WTC11 (cell line): Measurements from ENCODE around the gene B3GAT1. TPM values are rescaled to one million over a fixed set of nuclear protein-coding genes. Genes with fewer than 3 reads are reported as not detected.

Experiments used
- ATAC-seq: fragments of 200-7000 bp; cut with Tn5 transposase; 2 replicates; pipeline ENCODE4 v1.10.0; 2021; ENCODE audit warnings: mild to moderate bottlenecking, moderate library complexity
- CTCF ChIA-PET: fragments of 300-600 bp; sonication (Branson Sonifier 250); formaldehyde crosslinking; loops from one replicate; lab custom pipeline; 2021; ENCODE audit warnings: antibody characterized with exemption; lab: Charles Lee
- POLR2A ChIA-PET: fragments of 350-600 bp; sonication (Branson Sonifier 250); formaldehyde crosslinking; loops from one replicate; lab custom pipeline; 2021; ENCODE audit warnings: antibody characterized with exemption; lab: Charles Lee
- DNase-seq: peaks from one replicate; pipeline ENCODE4 v3.0.0; 2021; ENCODE audit warnings: low spot score
- H3K27ac Mint-ChIP-seq: 2 replicates; pipeline ENCODE4 v1.8.0; 2021; ENCODE audit warnings: mixed read lengths
- H3K27me3 Mint-ChIP-seq: 2 replicates; pipeline ENCODE4 v1.8.0; 2021; ENCODE audit warnings: low read depth, mild to moderate bottlenecking, moderate library complexity, mixed read lengths
- H3K36me3 Mint-ChIP-seq: 2 replicates; pipeline ENCODE4 v1.8.0; 2021; ENCODE audit warnings: mixed read lengths
- H3K4me1 Mint-ChIP-seq: 2 replicates; pipeline ENCODE4 v1.8.0; 2022; ENCODE audit warnings: mixed read lengths
- H3K4me3 Mint-ChIP-seq: 2 replicates; pipeline ENCODE4 v1.8.0; 2021; ENCODE audit warnings: mild to moderate bottlenecking, moderate library complexity, mixed read lengths
- H3K9me3 Mint-ChIP-seq: 2 replicates; pipeline ENCODE4 v1.8.0; 2021; ENCODE audit warnings: mixed read lengths
- CBFB ChIP-seq: sonication (generic); formaldehyde crosslinking; IDR thresholded peaks from 2 replicates; pipeline ENCODE4 v1.8.1; 2022; ENCODE audit warnings: mild to moderate bottlenecking, low read depth, missing genetic modification reagents
- E2F1 ChIP-seq: sonication (generic); formaldehyde crosslinking; IDR thresholded peaks from 2 replicates; pipeline ENCODE4 v1.8.0; 2022; ENCODE audit warnings: mild to moderate bottlenecking, missing genetic modification reagents
- ELF4 ChIP-seq: sonication (generic); formaldehyde crosslinking; IDR thresholded peaks from 2 replicates; pipeline ENCODE4 v1.8.1; 2022; ENCODE audit warnings: low read depth, mild to moderate bottlenecking, moderate library complexity, missing genetic modification reagents
- ERG ChIP-seq: fragments of 250-450 bp; sonication (Bioruptor Pico); IDR thresholded peaks from 2 replicates; pipeline ENCODE4 v1.8.0; 2021; ENCODE audit warnings: mild to moderate bottlenecking
- FOXP1 ChIP-seq: sonication (generic); formaldehyde crosslinking; IDR thresholded peaks from 2 replicates; pipeline ENCODE4 v1.8.0; 2022; ENCODE audit warnings: missing genetic modification reagents, mild to moderate bottlenecking, moderate library complexity, borderline replicate concordance
- FOXP4 ChIP-seq: sonication (generic); formaldehyde crosslinking; IDR thresholded peaks from 2 replicates; pipeline ENCODE4 v1.8.0; 2022; ENCODE audit warnings: mild to moderate bottlenecking, missing genetic modification reagents
- HMGXB4 ChIP-seq: sonication (generic); formaldehyde crosslinking; IDR thresholded peaks from 2 replicates; pipeline ENCODE4 v1.8.1; 2023; ENCODE audit warnings: mild to moderate bottlenecking, moderate library complexity, missing genetic modification reagents
- IRF1 ChIP-seq: sonication (generic); formaldehyde crosslinking; IDR thresholded peaks from 2 replicates; pipeline ENCODE4 v1.8.0; 2023; ENCODE audit warnings: missing genetic modification reagents
- TEAD4 ChIP-seq: sonication (generic); formaldehyde crosslinking; IDR thresholded peaks from 2 replicates; pipeline ENCODE4 v1.8.0; 2022; ENCODE audit warnings: mild to moderate bottlenecking, missing genetic modification reagents
- ZNF121 ChIP-seq: sonication (generic); formaldehyde crosslinking; IDR thresholded peaks from 2 replicates; pipeline ENCODE4 v1.8.0; 2023; ENCODE audit warnings: missing genetic modification reagents
- ZNF138 ChIP-seq: sonication (generic); formaldehyde crosslinking; conservative IDR thresholded peaks from 2 replicates; pipeline ENCODE4 v1.8.1; 2022; ENCODE audit warnings: mild to moderate bottlenecking, moderate library complexity, missing genetic modification reagents
- ZNF232 ChIP-seq: sonication (generic); formaldehyde crosslinking; IDR thresholded peaks from 2 replicates; pipeline ENCODE4 v1.8.0; 2022; ENCODE audit warnings: mild to moderate bottlenecking, missing genetic modification reagents
- ZNF416 ChIP-seq: fragments of 250-450 bp; sonication (Bioruptor Pico); IDR thresholded peaks from 2 replicates; pipeline ENCODE4 v1.9.0; 2021; ENCODE audit warnings: mild to moderate bottlenecking, inconsistent platforms
- ZNF423 ChIP-seq: fragments of 250-450 bp; sonication (Bioruptor Pico); IDR thresholded peaks from 2 replicates; pipeline ENCODE4 v2.1.2; 2022; ENCODE audit warnings: mild to moderate bottlenecking, moderate library complexity
- ZNF532 ChIP-seq: fragments of 250-450 bp; sonication (Bioruptor Pico); IDR thresholded peaks from 2 replicates; pipeline ENCODE4 v1.9.0; 2021; ENCODE audit warnings: mild to moderate bottlenecking, borderline replicate concordance
- total RNA-seq: library from RNA; stranded (reverse); gene quantifications from 3 replicates; pipeline ENCODE4 v1.2.3, GENCODE V29; 2021

The B3GAT1 gene
- total RNA-seq, 1 experiment from 2014 or later, result 30.0 TPM

GRCh38 chr11:134437821-134438220, 25.8 kb upstream of the B3GAT1 start (continued):
- TF ChIP-seq ERG (no peak), ZNF416 (no peak), FOXP4 (CRISPR knock-in tag) (no peak), HMGXB4 (CRISPR knock-in tag) (no peak), FOXP1 (no peak), E2F1 (CRISPR knock-in tag) (no peak)

GRCh38 chr11:134436781-134437180, 24.7 kb upstream of the B3GAT1 start:
- CTCF ChIA-PET, result interaction anchor here (0.7 to 1.0 kb wide), 2 partner anchors 9 to 23 kb away, joined by 3 to 4 read pairs; no protein-coding TSS in a partner anchor
- H3K36me3 Mint-ChIP-seq, result peaks cover 3% of the 10 kb centered on the region; the same call in 1 of the 2 replicates
- peaks cover 6% of the 10 kb centered on the region for H3K9me3 Mint-ChIP-seq
- no peak for DNase-seq
- H3K27ac Mint-ChIP-seq, result no peak overlapping the region
- ATAC-seq, result no peak
- H3K27me3 Mint-ChIP-seq, result no peaks in the 10 kb centered on the region; the same call in 1 of the 2 replicates
- H3K4me1 Mint-ChIP-seq, result peaks cover 9% of the 10 kb centered on the region
- POLR2A ChIA-PET, result interaction anchor here (0.6 kb wide), 1 partner anchor 148 kb away, joined by 3 read pairs; no protein-coding TSS in a partner anchor
- TF ChIP-seq ZNF232 (CRISPR knock-in tag), result no peak
- no peak for TF ChIP-seq ELF4 (CRISPR knock-in tag)
- TF ChIP-seq ZNF121, result peak; percentile 41; the same call in 1 of the 2 replicates
- H3K4me3 Mint-ChIP-seq, result no peak overlapping the region

GRCh38 chr11:134433806-134434205, 21.8 kb upstream of the B3GAT1 start:
- ChIA-PET CTCF (no interaction called here), POLR2A (no interaction called here)
- H3K36me3 Mint-ChIP-seq, result peaks cover 4% of the 10 kb centered on the region; the same call in 1 of the 2 replicates
- H3K27me3 Mint-ChIP-seq, result no peaks in the 10 kb centered on the region; the same call in 1 of the 2 replicates
- no peak overlapping the region for H3K4me3 Mint-ChIP-seq
- DNase-seq (no peak), ATAC-seq (no peak)
- no peaks in the 10 kb centered on the region for H3K4me1 Mint-ChIP-seq
- no peak overlapping the region for H3K27ac Mint-ChIP-seq
- H3K9me3 Mint-ChIP-seq, result peaks cover 8% of the 10 kb centered on the region
- TF ChIP-seq CBFB (CRISPR knock-in tag) (no peak), ZNF138 (CRISPR knock-in tag) (no peak)

- POLR2A ChIA-PET, result no interaction called here
- ATAC-seq, result no peak
- Mint-ChIP-seq H3K4me1 (no peaks in the 10 kb centered on the region), H3K4me3 (no peak overlapping the region), H3K36me3 (peaks cover 4% of the 10 kb centered on the region; the same call in 1 of the 2 replicates), H3K27ac (no peak overlapping the region), H3K27me3 (no peaks in the 10 kb centered on the region; the same call in 1 of the 2 replicates), H3K9me3 (peaks cover 8% of the 10 kb centered on the region)
- CTCF ChIA-PET, result no interaction called here
- DNase-seq, result no peak
- TF ChIP-seq ZNF423 (CRISPR knock-in tag), result no peak
- TF ChIP-seq HMGXB4 (CRISPR knock-in tag), result no peak
- TF ChIP-seq TEAD4 (CRISPR knock-in tag), result no peak
- TF ChIP-seq IRF1 (CRISPR knock-in tag), result no peak
- no peak for TF ChIP-seq ZNF532 (CRISPR knock-in tag)
Observed at GRCh38 chr11:134433251-134433650, 21.2 kb upstream of the B3GAT1 start.
